IMR-90 (cell line): ENCODE measurements around the gene TTLL11. TPM values are rescaled to one million over a fixed set of nuclear protein-coding genes. Genes with fewer than 3 reads are reported as not detected.

Experiments used
- ATAC-seq: fragments of 200-7000 bp; cut with Tn5 transposase; 2 replicates; pipeline ENCODE4 v1.9.1; 2020; ENCODE audit warnings: low read depth, mild to moderate bottlenecking, moderate library complexity
- BruUV-seq: library from RNA; stranded (reverse); fragments of 400-500 nt; replicated peaks from 2 replicates; lab custom pipeline; 2021; lab: Mats Ljungman, UMichigan
- CTCF ChIA-PET: fragments of 300-600 bp; formaldehyde crosslinking; extraction: SDS; loops from one replicate; lab custom pipeline; 2021; ENCODE audit warnings: antibody characterized with exemption; lab: Yijun Ruan, JAX
- POLR2A ChIA-PET: fragments of 300-600 bp; sonication (Branson Sonifier 250); formaldehyde crosslinking; loops from one replicate; lab custom pipeline; 2022; ENCODE audit warnings: antibody characterized with exemption; ENCODE audit not compliant: unreplicated experiment; lab: Charles Lee
- DNase-seq: peaks from one replicate; pipeline ENCODE4 v3.0.0; 2013
- H2AFZ ChIP-seq: replicated peaks from 2 replicates; pipeline ENCODE3; 2013; ENCODE audit warnings: low read length, mild to moderate bottlenecking; ENCODE audit not compliant: poor library complexity
- H2AK5ac ChIP-seq: 2 replicates; pipeline ENCODE4 v1.6.1; 2013; ENCODE audit warnings: low read depth, low read length, inconsistent platforms
- H2AK9ac ChIP-seq: replicated peaks from 2 replicates; pipeline ENCODE3; 2013; ENCODE audit warnings: mild to moderate bottlenecking, low read depth, low read length, moderate library complexity; ENCODE audit not compliant: poor library complexity
- H2BK120ac ChIP-seq: 2 replicates; pipeline ENCODE4 v1.6.1; 2013; ENCODE audit warnings: low read depth, low read length, inconsistent platforms
- H2BK15ac ChIP-seq: 3 replicates; pipeline ENCODE4 v1.6.1; 2013; ENCODE audit warnings: low read depth, low read length, inconsistent platforms
- H2BK20ac ChIP-seq: 2 replicates; pipeline ENCODE4 v1.6.1; 2013; ENCODE audit warnings: low read depth, mild to moderate bottlenecking, inconsistent platforms, low read length, moderate library complexity
- H2BK5ac ChIP-seq: 2 replicates; pipeline ENCODE4 v1.6.1; 2013; ENCODE audit warnings: mild to moderate bottlenecking, low read depth, low read length, inconsistent platforms; ENCODE audit not compliant: poor library complexity, severe bottlenecking
- H3K14ac ChIP-seq: replicated peaks from 2 replicates; pipeline ENCODE4 v1.6.1; 2013; ENCODE audit warnings: low read depth, low read length, inconsistent platforms
- H3K18ac ChIP-seq: 2 replicates; pipeline ENCODE4 v1.6.1; 2013; ENCODE audit warnings: low read depth, low read length, control low read depth
- H3K23ac ChIP-seq: 2 replicates; pipeline ENCODE4 v1.6.1; 2013; ENCODE audit warnings: low read depth, low read length, inconsistent platforms
- H3K27ac ChIP-seq: 2 replicates; pipeline ENCODE4 v1.5.1; 2013; ENCODE audit warnings: mild to moderate bottlenecking, control low read depth, low read length; ENCODE audit not compliant: insufficient read depth
- H3K27me3 ChIP-seq: 2 replicates; pipeline ENCODE4 v1.6.1; 2013; ENCODE audit warnings: low read length; ENCODE audit not compliant: control insufficient read depth, insufficient read depth
- H3K36me3 ChIP-seq: 2 replicates; pipeline ENCODE4 v1.6.1; 2013; ENCODE audit warnings: low read length, mixed read lengths; ENCODE audit not compliant: control insufficient read depth, insufficient read depth
- H3K4ac ChIP-seq: 2 replicates; pipeline ENCODE4 v1.6.1; 2013; ENCODE audit warnings: low read depth, low read length, inconsistent platforms
- H3K4me1 ChIP-seq: 2 replicates; pipeline ENCODE4 v1.6.1; 2013; ENCODE audit warnings: low read length, mixed read lengths; ENCODE audit not compliant: control insufficient read depth, insufficient read depth
- H3K4me2 ChIP-seq: 2 replicates; pipeline ENCODE4 v1.6.1; 2013; ENCODE audit warnings: low read depth, mild to moderate bottlenecking, control low read depth, low read length, moderate library complexity
- H3K4me3 ChIP-seq: 2 replicates; pipeline ENCODE4 v1.5.1; 2013; ENCODE audit warnings: low read depth, mild to moderate bottlenecking, control low read depth, low read length, moderate library complexity; ENCODE audit not compliant: insufficient read depth
- H3K56ac ChIP-seq: 2 replicates; pipeline ENCODE4 v1.6.1; 2013; ENCODE audit warnings: low read length, inconsistent platforms; ENCODE audit not compliant: insufficient read depth; ENCODE audit errors: extremely low read depth
- H3K79me1 ChIP-seq, 2 experiments: 2 replicates each; pipeline ENCODE4 v1.6.1; 2013; ENCODE audit warnings: low read length in 2 of 2, inconsistent platforms in 1 of 2, low read depth in 1 of 2
- H3K9ac ChIP-seq: 2 replicates; pipeline ENCODE4 v1.6.1; 2013; ENCODE audit warnings: low read depth, low read length, control low read depth
- H3K9me1 ChIP-seq: 2 replicates; pipeline ENCODE4 v1.6.1; 2013; ENCODE audit warnings: low read length, inconsistent platforms; ENCODE audit not compliant: insufficient read depth
- H3K9me3 ChIP-seq: 2 replicates; pipeline ENCODE4 v1.6.1; 2013; ENCODE audit warnings: low read length; ENCODE audit not compliant: control insufficient read depth, insufficient read depth
- H4K20me1 ChIP-seq: 2 replicates; pipeline ENCODE4 v1.6.1; 2013; ENCODE audit warnings: low read length, inconsistent platforms; ENCODE audit not compliant: insufficient read depth
- H4K5ac ChIP-seq: 2 replicates; pipeline ENCODE4 v1.6.1; 2013; ENCODE audit warnings: mild to moderate bottlenecking, low read depth, low read length, control low read depth
- H4K8ac ChIP-seq, 2 experiments: 2 replicates each; pipeline ENCODE4 v1.6.1; 2013; ENCODE audit warnings: low read depth in 2 of 2, low read length in 2 of 2, control low read depth in 1 of 2, inconsistent platforms in 1 of 2
- H4K91ac ChIP-seq: 2 replicates; pipeline ENCODE4 v1.6.1; 2013; ENCODE audit warnings: low read depth, low read length, inconsistent platforms; ENCODE audit not compliant: insufficient read depth
- MXI1 ChIP-seq: IDR thresholded peaks from 2 replicates; pipeline ENCODE4 v1.6.1; 2012; ENCODE audit warnings: low read depth, mild to moderate bottlenecking, low read length, moderate library complexity, borderline replicate concordance
- POLR2A ChIP-seq: IDR thresholded peaks from 2 replicates; pipeline ENCODE4 v1.6.1; 2012; ENCODE audit warnings: mild to moderate bottlenecking, low read depth, low read length
- RCOR1 ChIP-seq: IDR thresholded peaks from 2 replicates; pipeline ENCODE4 v1.6.1; 2012; ENCODE audit warnings: mild to moderate bottlenecking, low read length, improper control_type of control experiment; ENCODE audit not compliant: insufficient replicate concordance
- SMC3 ChIP-seq: fragments of 150-350 bp; IDR thresholded peaks from 2 replicates; pipeline ENCODE4 v1.6.1; 2016; ENCODE audit warnings: low read depth, mild to moderate bottlenecking, antibody characterized with exemption, low read length, moderate library complexity
- WGBS, 2 experiments: methylation state at CpG; one replicate each; pipeline versions ENCODE4 v1.1.5 to v1.1.7; 2013; ENCODE audit warnings: missing lambda C conversion rate in 2 of 2; ENCODE audit not compliant: insufficient read length in 1 of 2; ENCODE audit errors: extremely low coverage in 2 of 2; 5-methylcytosine and 5-hydroxymethylcytosine counted together
- dilution Hi-C: fragments of 300-500 bp; cut with HindIII; formaldehyde crosslinking; loops from one replicate; pipeline ENCODE4 v1.14.3; 2018; ENCODE audit warnings: low sequenced_read_pairs; ENCODE audit not compliant: unreplicated experiment
- in situ Hi-C: fragments of 300-500 bp; cut with MboI; formaldehyde crosslinking; loops from 3 replicates; pipeline ENCODE4 v1.14.3; 2019; ENCODE audit warnings: low sequenced_read_pairs, inconsistent platforms, mixed read lengths
- intact Hi-C: fragments of 100-400 bp; cut with micrococcal nuclease; formaldehyde crosslinking; loops from 2 replicates; pipeline ENCODE4 v1.10.0; 2022
- polyA plus RNA-seq, 3 experiments: library from polyadenylated mRNA; depleted of rRNA; stranded (reverse); fragments of >200 nt; gene quantifications; 2 replicates each; pipeline ENCODE4 v1.2.3, GENCODE V29; 2012; ENCODE audit warnings: low replicate concordance in 1 of 3
- total RNA-seq: library from RNA; depleted of rRNA; stranded (reverse); fragments of >200 nt; gene quantifications from 2 replicates; pipeline ENCODE4 v1.2.3, GENCODE V29; 2012
- TF ChIP-seq, protein P1 (sequence below): fragments of 150-350 bp; IDR thresholded peaks from 2 replicates; pipeline ENCODE4 v1.6.1; 2017; ENCODE audit warnings: mild to moderate bottlenecking, antibody characterized with exemption, low read length, low read depth
- TF ChIP-seq, protein P2 (sequence below): conservative IDR thresholded peaks from 2 replicates; pipeline ENCODE4 v1.5.1; 2012; ENCODE audit warnings: mild to moderate bottlenecking, low read depth, low read length, improper control_type of control experiment
- TF ChIP-seq, protein P3 (sequence below): fragments of 150-350 bp; IDR thresholded peaks from 2 replicates; pipeline ENCODE4 v1.6.1; 2016; ENCODE audit warnings: low read depth, mild to moderate bottlenecking, low read length, moderate library complexity, borderline replicate concordance

TTLL11 gene
- total and polyA plus RNA-seq, 2 of the 4 experiments (the other 2 are of a cell fraction) = 2.0 to 4.6 TPM

DNA sequence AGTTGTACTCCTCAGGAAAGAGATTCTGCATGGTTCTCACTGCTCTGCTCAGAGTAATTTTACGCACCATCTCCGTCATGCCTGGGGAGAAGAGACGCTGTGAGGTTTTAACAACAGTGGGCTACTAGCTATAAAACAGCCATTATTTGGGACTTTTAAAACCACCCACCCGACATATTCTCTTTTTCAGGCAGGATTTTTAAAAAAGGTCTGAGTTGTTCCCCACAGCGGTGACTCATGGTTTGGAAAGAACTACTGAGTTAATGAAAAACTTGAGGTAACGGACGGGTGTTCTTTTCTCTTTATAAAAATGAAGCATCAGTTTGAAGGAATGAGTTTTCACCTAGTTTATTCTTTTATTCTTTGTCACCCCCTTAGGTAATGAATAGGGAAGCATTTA is 61.3 kb downstream of the TTLL11 start:
- no peak overlapping the region for H3K23ac ChIP-seq
- H3K56ac ChIP-seq = no peak overlapping the region
- no peak overlapping the region for H3K9ac ChIP-seq
- no peak overlapping the region for H2BK120ac ChIP-seq
- no peak overlapping the region for H4K8ac ChIP-seq
- H3K36me3 ChIP-seq = peaks cover 2% of the 10 kb centered on the region; the same call in 1 of the 2 replicates
- peaks cover 5% of the 10 kb centered on the region for H3K4me1 ChIP-seq
- no peak overlapping the region for H3K18ac ChIP-seq
- no peak overlapping the region for H3K4me2 ChIP-seq
- DNase-seq (no peak), ATAC-seq (no peak)
- H2AK9ac ChIP-seq = no peak overlapping the region
- H3K4ac ChIP-seq = no peak overlapping the region
- H3K9me3 ChIP-seq = no peaks in the 10 kb centered on the region
- no peak overlapping the region for H3K14ac ChIP-seq
- dilution Hi-C loops (no loop called here), intact Hi-C loops (no loop called here), in situ Hi-C loops (no loop called here)
- no CpG with 5 or more reads among the region's 7 CpGs for WGBS, 2 experiments
- H3K27me3 ChIP-seq = no peaks in the 10 kb centered on the region
- no peak overlapping the region for H2BK5ac ChIP-seq
- no TSS peak for BruUV-seq
- TF ChIP-seq, protein P1, sequence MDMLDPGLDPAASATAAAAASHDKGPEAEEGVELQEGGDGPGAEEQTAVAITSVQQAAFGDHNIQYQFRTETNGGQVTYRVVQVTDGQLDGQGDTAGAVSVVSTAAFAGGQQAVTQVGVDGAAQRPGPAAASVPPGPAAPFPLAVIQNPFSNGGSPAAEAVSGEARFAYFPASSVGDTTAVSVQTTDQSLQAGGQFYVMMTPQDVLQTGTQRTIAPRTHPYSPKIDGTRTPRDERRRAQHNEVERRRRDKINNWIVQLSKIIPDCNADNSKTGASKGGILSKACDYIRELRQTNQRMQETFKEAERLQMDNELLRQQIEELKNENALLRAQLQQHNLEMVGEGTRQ = no peak
- TF ChIP-seq RCOR1 (no peak), POLR2A (no peak), MXI1 (no peak), SMC3 (no peak)
- TF ChIP-seq, protein P2, sequence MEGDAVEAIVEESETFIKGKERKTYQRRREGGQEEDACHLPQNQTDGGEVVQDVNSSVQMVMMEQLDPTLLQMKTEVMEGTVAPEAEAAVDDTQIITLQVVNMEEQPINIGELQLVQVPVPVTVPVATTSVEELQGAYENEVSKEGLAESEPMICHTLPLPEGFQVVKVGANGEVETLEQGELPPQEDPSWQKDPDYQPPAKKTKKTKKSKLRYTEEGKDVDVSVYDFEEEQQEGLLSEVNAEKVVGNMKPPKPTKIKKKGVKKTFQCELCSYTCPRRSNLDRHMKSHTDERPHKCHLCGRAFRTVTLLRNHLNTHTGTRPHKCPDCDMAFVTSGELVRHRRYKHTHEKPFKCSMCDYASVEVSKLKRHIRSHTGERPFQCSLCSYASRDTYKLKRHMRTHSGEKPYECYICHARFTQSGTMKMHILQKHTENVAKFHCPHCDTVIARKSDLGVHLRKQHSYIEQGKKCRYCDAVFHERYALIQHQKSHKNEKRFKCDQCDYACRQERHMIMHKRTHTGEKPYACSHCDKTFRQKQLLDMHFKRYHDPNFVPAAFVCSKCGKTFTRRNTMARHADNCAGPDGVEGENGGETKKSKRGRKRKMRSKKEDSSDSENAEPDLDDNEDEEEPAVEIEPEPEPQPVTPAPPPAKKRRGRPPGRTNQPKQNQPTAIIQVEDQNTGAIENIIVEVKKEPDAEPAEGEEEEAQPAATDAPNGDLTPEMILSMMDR = no peak
- TF ChIP-seq, protein P3, sequence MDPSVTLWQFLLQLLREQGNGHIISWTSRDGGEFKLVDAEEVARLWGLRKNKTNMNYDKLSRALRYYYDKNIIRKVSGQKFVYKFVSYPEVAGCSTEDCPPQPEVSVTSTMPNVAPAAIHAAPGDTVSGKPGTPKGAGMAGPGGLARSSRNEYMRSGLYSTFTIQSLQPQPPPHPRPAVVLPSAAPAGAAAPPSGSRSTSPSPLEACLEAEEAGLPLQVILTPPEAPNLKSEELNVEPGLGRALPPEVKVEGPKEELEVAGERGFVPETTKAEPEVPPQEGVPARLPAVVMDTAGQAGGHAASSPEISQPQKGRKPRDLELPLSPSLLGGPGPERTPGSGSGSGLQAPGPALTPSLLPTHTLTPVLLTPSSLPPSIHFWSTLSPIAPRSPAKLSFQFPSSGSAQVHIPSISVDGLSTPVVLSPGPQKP = no peak
- no peak overlapping the region for H4K5ac ChIP-seq
- H3K79me1 ChIP-seq = 0 out of 4 replicates have a peak, but pooled peaks cover 0 to 7% of the 10 kb centered on the region in 2 experiments
- H4K91ac ChIP-seq = no peak overlapping the region
- POLR2A ChIA-PET = interaction anchor here (0.6 kb wide), 1 partner anchor 12 kb away, joined by 3 read pairs; no protein-coding TSS in a partner anchor
- no peak overlapping the region for H2AFZ ChIP-seq
- no peak overlapping the region for H3K27ac ChIP-seq
- CTCF ChIA-PET = no interaction called here
- no peak overlapping the region for H2BK15ac ChIP-seq
- H3K9me1 ChIP-seq = peaks cover 8% of the 10 kb centered on the region
- H2AK5ac ChIP-seq = no peak overlapping the region
- no peaks in the 10 kb centered on the region for H4K20me1 ChIP-seq
- no peak overlapping the region for H3K4me3 ChIP-seq
- H2BK20ac ChIP-seq = no peak overlapping the region
